Heart left ventricle (tissue), 16 donors: ENCODE measurements around the gene LYAR. TPM values are rescaled to one million over a fixed set of nuclear protein-coding genes. Genes with fewer than 3 reads are reported as not detected.

Experiments used
- ATAC-seq, 4 donors: fragments of 200-7000 bp; cut with Tn5 transposase; one replicate each; pipeline ENCODE4 v1.9.1; 2020 to 2022; ENCODE audit warnings: moderate library complexity in 4 of 4, mild to moderate bottlenecking in 3 of 4, moderate number of reproducible peaks in 1 of 4
- DNase-seq, 5 donors: peaks; one replicate each; pipeline ENCODE4 v3.0.0-alpha.2; 2020
- H3K27ac ChIP-seq, 12 donors: fragments of 200-600 bp; sonication (generic) in 4 of 12; one replicate each; pipeline versions ENCODE4 v1.5.0 to v1.8.0; 2016 to 2022; ENCODE audit warnings: mild to moderate bottlenecking in 2 of 12
- H3K27me3 ChIP-seq, 9 donors: fragments of 200-600 bp; sonication (generic) in 2 of 9; one replicate each; pipeline versions ENCODE4 v1.5.1 to v1.8.0; 2016 to 2022; ENCODE audit warnings: mild to moderate bottlenecking in 3 of 9
- H3K36me3 ChIP-seq, 9 donors: fragments of 200-600 bp; sonication (generic) in 2 of 9; one replicate each; pipeline versions ENCODE4 v1.5.0 to v1.8.0; 2018 to 2022; ENCODE audit warnings: mild to moderate bottlenecking in 2 of 9
- H3K4me1 ChIP-seq, 12 donors: fragments of 200-600 bp; sonication (generic) in 4 of 12; one replicate each; pipeline versions ENCODE4 v1.5.0 to v1.8.0; 2016 to 2022; ENCODE audit warnings: mild to moderate bottlenecking in 3 of 12
- H3K4me3 ChIP-seq, 12 donors: fragments of 200-600 bp; sonication (generic) in 4 of 12; one replicate each; pipeline versions ENCODE4 v1.5.0 to v1.8.0; 2017 to 2022; ENCODE audit warnings: mild to moderate bottlenecking in 9 of 12, moderate library complexity in 4 of 12
- H3K9me3 ChIP-seq, 12 donors: fragments of 200-600 bp; sonication (generic) in 4 of 12; one replicate each; pipeline versions ENCODE4 v1.5.0 to v1.8.0; 2016 to 2022; ENCODE audit warnings: mild to moderate bottlenecking in 1 of 12
- CTCF ChIP-seq, 12 donors: fragments of 200-600 bp; sonication (generic) in 4 of 12; IDR thresholded peaks; one replicate each; pipeline versions ENCODE4 v1.5.0 to v1.8.0; 2018 to 2022; ENCODE audit warnings: antibody characterized with exemption in 12 of 12, mild to moderate bottlenecking in 5 of 12
- POLR2A ChIP-seq, 2 donors: fragments of 450-650 bp; IDR thresholded peaks; one replicate each; pipeline ENCODE4 v1.6.1; 2017; ENCODE audit warnings: antibody characterized with exemption in 2 of 2, mild to moderate bottlenecking in 2 of 2, moderate library complexity in 2 of 2
- WGBS, 4 donors: extraction: QIAGEN DNeasy Blood & Tissue Kit in 2 of 4; methylation state at CpG; one replicate each; pipeline versions ENCODE4 v1.1.5 to v1.1.7; 2013 to 2018; 5-methylcytosine and 5-hydroxymethylcytosine counted together
- intact Hi-C, 10 donors: fragments of 100-400 bp; cut with DNase I; formaldehyde crosslinking; loops; one replicate each; pipeline versions ENCODE4 v1.11.1 to v1.14.2; 2022
- polyA plus RNA-seq, 2 donors: library from polyadenylated mRNA; stranded (reverse); fragments of 200-250 nt; gene quantifications; one replicate each; pipeline ENCODE4 v1.2.3, GENCODE V29; 2013
- total RNA-seq, 9 donors: library from RNA; depleted of rRNA in 2 of 9; stranded (reverse); fragments of >200 nt in 2 of 9; fragmentation: NEBNext Ultra II Directional in 3 of 9; extraction: Animal tissue kit (Norgen Biotek cat#: 25700) in 3 of 9; gene quantifications; one replicate each; pipeline versions ENCODE4 v1.1.0 to v1.2.4, GENCODE V29; 2016 to 2023
- donor health status: ischemic (EF 13 %, LVEDD 7.1; RV severe dilation, severe dysfunction).
- donor health status: healthy with polysubstance abuse.
- donor health status: DM: no; HTN: yes; CAD: no.
- donor health status: DM: no; HTN: no; CAD: no.
- donor health status: ischemic (EF 25% LVEDD 6.9; RV normal size, moderate dysfunction).
- donor health status: ischemic (EF 25% LVEDD 5.7; RV mildly dilated, moderate dysfunction).
- donor health status: healthy.
- donor health status: DM: yes; HTN: yes; CAD: no.
- donor health status: ischemic (EF 35%, LVEDD 5.7; RV mildly dilated, moderate dysfunction).
- donor health status: nonischemic (EF 11% LVEDD 7.7; RV severe dilation, severe dysfunction).
- donor health status: DM: yes; HTN: yes; CAD: no.
- donor health status: PGD.
- donor health status: ischemic (EF 29% LVEDD 5.4; RV normal size, mild dysfunction).
- donor health status: nonischemic (EF 23%, LVEDD 6.1; RV moderate dilation, normal function).

Gene LYAR
- total and polyA plus RNA-seq, 11 donors, result 8.6 to 16.6 (median 12.5) TPM

GRCh38 chr4:4330794-4331193 is 40.8 kb upstream of the LYAR start:
- no peak overlapping the region for H3K27ac ChIP-seq
- peaks cover 0 to 6% (median 0%) of the 10 kb centered on the region in 12 donors for H3K4me1 ChIP-seq
- no peak for ATAC-seq
- no peaks in the 10 kb centered on the region for H3K27me3 ChIP-seq
- peaks cover 0 to 14% (median 0%) of the 10 kb centered on the region in 12 donors for H3K9me3 ChIP-seq
- TF ChIP-seq CTCF (IDR thresholded peaks at IDR 0.05) (no peak), POLR2A (IDR thresholded peaks at IDR 0.05) (no peak)
- 85 to 92% (median 87%) methylated on average over 4 to 5 of the region's 5 CpGs for WGBS, 4 donors
- H3K36me3 ChIP-seq, result no peaks in the 10 kb centered on the region
- no peak overlapping the region for H3K4me3 ChIP-seq
- no peak for DNase-seq
- intact Hi-C loops, result loop anchor here in 2 of 10 donors (5.0 to 10.0 kb wide), 2 partner anchors 78 to 346 kb away; no protein-coding TSS in a partner anchor

DNA sequence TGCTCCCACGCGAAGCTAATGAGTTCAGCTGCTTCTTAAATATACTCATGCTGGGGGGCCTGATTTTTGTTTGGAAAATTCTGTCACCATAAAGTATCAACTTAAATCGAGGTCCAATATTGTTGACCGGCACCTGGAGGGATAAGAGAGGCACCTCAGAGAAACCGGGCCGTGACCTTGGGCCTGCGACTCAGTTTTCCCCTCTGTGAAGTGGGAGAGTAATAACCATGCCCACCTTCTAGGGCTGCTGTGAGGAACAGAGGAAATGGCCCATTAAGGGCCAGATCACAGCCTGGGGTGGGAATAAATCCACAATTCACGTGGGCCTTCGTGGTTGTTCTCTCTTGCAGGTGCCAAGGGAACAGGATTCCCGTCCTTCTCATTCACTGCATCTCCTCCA is 39.5 kb upstream of the LYAR start:
- no peak for DNase-seq

DNA sequence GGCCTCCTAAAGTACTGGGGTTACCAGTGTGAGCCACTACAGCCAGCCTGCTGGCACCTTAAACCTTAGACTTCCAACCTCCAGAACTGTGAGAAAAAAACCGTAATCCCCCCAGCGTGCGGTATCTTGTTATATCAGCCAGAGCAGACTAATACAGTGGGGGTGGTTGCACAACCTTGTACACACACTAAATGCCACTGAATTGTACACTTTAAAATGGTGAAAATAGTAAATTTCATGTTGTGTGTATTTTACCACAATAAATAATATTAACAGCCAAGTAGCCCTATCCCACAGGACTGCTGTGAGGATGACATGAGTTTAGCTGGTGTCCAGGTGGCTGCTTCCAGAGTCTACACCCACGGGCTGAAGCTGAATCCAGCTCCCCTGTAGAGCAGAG is 38.9 kb upstream of the LYAR start:
- no peak for TF ChIP-seq CTCF (IDR thresholded peaks at IDR 0.05)
- TF ChIP-seq POLR2A (IDR thresholded peaks at IDR 0.05), result no peak
- Histone ChIP-seq H3K27ac (no peak overlapping the region), H3K27me3 (no peaks in the 10 kb centered on the region), H3K4me1 (peaks cover 0 to 11% (median 2%) of the 10 kb centered on the region in 12 donors), H3K9me3 (peaks cover 0 to 14% (median 0%) of the 10 kb centered on the region in 12 donors), H3K36me3 (no peaks in the 10 kb centered on the region), H3K4me3 (no peak overlapping the region)
- ATAC-seq (no peak), DNase-seq (no peak)
- intact Hi-C loops, result no loop called here
- 85 to 92% (median 90%) methylated on average over 4 of the region's 4 CpGs for WGBS, 4 donors

More for the DNA sequence above, 39.5 kb upstream of the LYAR start:
- H3K4me1 ChIP-seq, result peaks cover 0 to 6% (median 0%) of the 10 kb centered on the region in 12 donors
- no peak overlapping the region for H3K4me3 ChIP-seq
- peaks cover 0 to 14% (median 0%) of the 10 kb centered on the region in 12 donors for H3K9me3 ChIP-seq
- H3K27ac ChIP-seq, result no peak overlapping the region
- TF ChIP-seq CTCF (IDR thresholded peaks at IDR 0.05), result no peak
- no peak for TF ChIP-seq POLR2A (IDR thresholded peaks at IDR 0.05)
- no peak for ATAC-seq
- WGBS, 4 donors, result 88 to 96% (median 95%) methylated on average over 10 of the region's 10 CpGs
- intact Hi-C loops, result no loop called here
- H3K27me3 ChIP-seq, result no peaks in the 10 kb centered on the region
- H3K36me3 ChIP-seq, result no peaks in the 10 kb centered on the region

GRCh38 chr4:4328206-4328605 is 38.3 kb upstream of the LYAR start:
- Histone ChIP-seq H3K4me1 (peaks cover 0 to 13% (median 1%) of the 10 kb centered on the region in 12 donors), H3K36me3 (no peaks in the 10 kb centered on the region), H3K4me3 (no peak overlapping the region), H3K9me3 (peaks cover 0 to 14% (median 0%) of the 10 kb centered on the region in 12 donors), H3K27ac (no peak overlapping the region), H3K27me3 (no peaks in the 10 kb centered on the region)
- intact Hi-C loops, result no loop called here
- DNase-seq (no peak), ATAC-seq (no peak)
- TF ChIP-seq CTCF (IDR thresholded peaks at IDR 0.05), result no peak
- TF ChIP-seq POLR2A (IDR thresholded peaks at IDR 0.05), result no peak
- 95 to 98% (median 96%) methylated on average over 1 of the region's 1 CpG for WGBS, 4 donors
